GM23338 (cell line): ENCODE results near the gene SNX22.

Experiments
- CREB1 ChIP-seq: fragments of 250-450 bp; sonication (Bioruptor Pico); IDR thresholded peaks from 2 replicates; pipeline ENCODE4 v1.5.0; 2020; ENCODE audit warnings: low read depth, mild to moderate bottlenecking, moderate library complexity
- EZH2 ChIP-seq: fragments of 200-600 bp; sonication (generic); IDR thresholded peaks from one replicate; pipeline ENCODE4 v1.8.0; 2017; ENCODE audit warnings: antibody characterized with exemption, mild to moderate bottlenecking, low read depth; ENCODE audit not compliant: unreplicated experiment
- EZH2phosphoT487 ChIP-seq: fragments of 200-600 bp; sonication (generic); IDR thresholded peaks from one replicate; pipeline ENCODE4 v1.8.1; 2018; ENCODE audit warnings: antibody characterized with exemption; ENCODE audit not compliant: unreplicated experiment
- JUNB ChIP-seq: IDR thresholded peaks from one replicate; pipeline ENCODE4 v1.6.1; 2016; ENCODE audit warnings: antibody characterized with exemption; ENCODE audit not compliant: unreplicated experiment
- NANOG ChIP-seq: IDR thresholded peaks from 2 replicates; pipeline ENCODE4 v1.6.1; 2016; ENCODE audit warnings: antibody characterized with exemption, borderline replicate concordance
- POLR2AphosphoS5 ChIP-seq: IDR thresholded peaks from 2 replicates; pipeline ENCODE4 v1.6.1; 2016; ENCODE audit warnings: antibody characterized with exemption, low read depth
- STAT1 ChIP-seq: IDR thresholded peaks from one replicate; pipeline ENCODE4 v1.6.1; 2016; ENCODE audit warnings: antibody characterized with exemption; ENCODE audit not compliant: unreplicated experiment
- ZNF114 ChIP-seq: fragments of 250-450 bp; sonication (Bioruptor Pico); IDR thresholded peaks from 2 replicates; pipeline ENCODE4 v1.5.0; 2020; ENCODE audit warnings: mild to moderate bottlenecking, moderate library complexity
- TF ChIP-seq, protein P1 (sequence below), 2 experiments: fragments of 200-600 bp in 1 of 2; sonication (generic) in 1 of 2; conservative IDR thresholded peaks; 2 replicates each; pipeline versions ENCODE4 v1.5.1 to v1.6.1; 2016 to 2017; ENCODE audit warnings: antibody characterized with exemption in 2 of 2, low read depth in 2 of 2, mild to moderate bottlenecking in 2 of 2, moderate library complexity in 1 of 2
- TF ChIP-seq, protein P2 (sequence below): IDR thresholded peaks from one replicate; pipeline ENCODE4 v1.6.1; 2018; ENCODE audit warnings: antibody characterized with exemption; ENCODE audit not compliant: unreplicated experiment
- TF ChIP-seq, protein P3 (sequence below): IDR thresholded peaks from 2 replicates; pipeline ENCODE4 v1.6.1; 2016; ENCODE audit warnings: antibody characterized with exemption
- TF ChIP-seq, protein P4 (sequence below): fragments of 250-450 bp; sonication (Bioruptor Pico); IDR thresholded peaks from 2 replicates; pipeline ENCODE4 v1.5.0; 2020; ENCODE audit warnings: mild to moderate bottlenecking, moderate library complexity

- TF ChIP-seq EZH2 (no peak), ZNF114 (no peak), JUNB (no peak), POLR2AphosphoS5 (no peak), EZH2phosphoT487 (no peak), NANOG (no peak), CREB1 (CRISPR knock-in tag) (no peak), STAT1 (no peak)
- TF ChIP-seq, protein P1, sequence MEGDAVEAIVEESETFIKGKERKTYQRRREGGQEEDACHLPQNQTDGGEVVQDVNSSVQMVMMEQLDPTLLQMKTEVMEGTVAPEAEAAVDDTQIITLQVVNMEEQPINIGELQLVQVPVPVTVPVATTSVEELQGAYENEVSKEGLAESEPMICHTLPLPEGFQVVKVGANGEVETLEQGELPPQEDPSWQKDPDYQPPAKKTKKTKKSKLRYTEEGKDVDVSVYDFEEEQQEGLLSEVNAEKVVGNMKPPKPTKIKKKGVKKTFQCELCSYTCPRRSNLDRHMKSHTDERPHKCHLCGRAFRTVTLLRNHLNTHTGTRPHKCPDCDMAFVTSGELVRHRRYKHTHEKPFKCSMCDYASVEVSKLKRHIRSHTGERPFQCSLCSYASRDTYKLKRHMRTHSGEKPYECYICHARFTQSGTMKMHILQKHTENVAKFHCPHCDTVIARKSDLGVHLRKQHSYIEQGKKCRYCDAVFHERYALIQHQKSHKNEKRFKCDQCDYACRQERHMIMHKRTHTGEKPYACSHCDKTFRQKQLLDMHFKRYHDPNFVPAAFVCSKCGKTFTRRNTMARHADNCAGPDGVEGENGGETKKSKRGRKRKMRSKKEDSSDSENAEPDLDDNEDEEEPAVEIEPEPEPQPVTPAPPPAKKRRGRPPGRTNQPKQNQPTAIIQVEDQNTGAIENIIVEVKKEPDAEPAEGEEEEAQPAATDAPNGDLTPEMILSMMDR (conservative IDR thresholded peaks at IDR 0.05; ENCODE audit: low read depth in 2 of 2), result no peak
- TF ChIP-seq, protein P2, sequence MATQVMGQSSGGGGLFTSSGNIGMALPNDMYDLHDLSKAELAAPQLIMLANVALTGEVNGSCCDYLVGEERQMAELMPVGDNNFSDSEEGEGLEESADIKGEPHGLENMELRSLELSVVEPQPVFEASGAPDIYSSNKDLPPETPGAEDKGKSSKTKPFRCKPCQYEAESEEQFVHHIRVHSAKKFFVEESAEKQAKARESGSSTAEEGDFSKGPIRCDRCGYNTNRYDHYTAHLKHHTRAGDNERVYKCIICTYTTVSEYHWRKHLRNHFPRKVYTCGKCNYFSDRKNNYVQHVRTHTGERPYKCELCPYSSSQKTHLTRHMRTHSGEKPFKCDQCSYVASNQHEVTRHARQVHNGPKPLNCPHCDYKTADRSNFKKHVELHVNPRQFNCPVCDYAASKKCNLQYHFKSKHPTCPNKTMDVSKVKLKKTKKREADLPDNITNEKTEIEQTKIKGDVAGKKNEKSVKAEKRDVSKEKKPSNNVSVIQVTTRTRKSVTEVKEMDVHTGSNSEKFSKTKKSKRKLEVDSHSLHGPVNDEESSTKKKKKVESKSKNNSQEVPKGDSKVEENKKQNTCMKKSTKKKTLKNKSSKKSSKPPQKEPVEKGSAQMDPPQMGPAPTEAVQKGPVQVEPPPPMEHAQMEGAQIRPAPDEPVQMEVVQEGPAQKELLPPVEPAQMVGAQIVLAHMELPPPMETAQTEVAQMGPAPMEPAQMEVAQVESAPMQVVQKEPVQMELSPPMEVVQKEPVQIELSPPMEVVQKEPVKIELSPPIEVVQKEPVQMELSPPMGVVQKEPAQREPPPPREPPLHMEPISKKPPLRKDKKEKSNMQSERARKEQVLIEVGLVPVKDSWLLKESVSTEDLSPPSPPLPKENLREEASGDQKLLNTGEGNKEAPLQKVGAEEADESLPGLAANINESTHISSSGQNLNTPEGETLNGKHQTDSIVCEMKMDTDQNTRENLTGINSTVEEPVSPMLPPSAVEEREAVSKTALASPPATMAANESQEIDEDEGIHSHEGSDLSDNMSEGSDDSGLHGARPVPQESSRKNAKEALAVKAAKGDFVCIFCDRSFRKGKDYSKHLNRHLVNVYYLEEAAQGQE, result no peak
- TF ChIP-seq, protein P3, sequence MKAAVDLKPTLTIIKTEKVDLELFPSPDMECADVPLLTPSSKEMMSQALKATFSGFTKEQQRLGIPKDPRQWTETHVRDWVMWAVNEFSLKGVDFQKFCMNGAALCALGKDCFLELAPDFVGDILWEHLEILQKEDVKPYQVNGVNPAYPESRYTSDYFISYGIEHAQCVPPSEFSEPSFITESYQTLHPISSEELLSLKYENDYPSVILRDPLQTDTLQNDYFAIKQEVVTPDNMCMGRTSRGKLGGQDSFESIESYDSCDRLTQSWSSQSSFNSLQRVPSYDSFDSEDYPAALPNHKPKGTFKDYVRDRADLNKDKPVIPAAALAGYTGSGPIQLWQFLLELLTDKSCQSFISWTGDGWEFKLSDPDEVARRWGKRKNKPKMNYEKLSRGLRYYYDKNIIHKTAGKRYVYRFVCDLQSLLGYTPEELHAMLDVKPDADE, result no peak
- TF ChIP-seq, protein P4, sequence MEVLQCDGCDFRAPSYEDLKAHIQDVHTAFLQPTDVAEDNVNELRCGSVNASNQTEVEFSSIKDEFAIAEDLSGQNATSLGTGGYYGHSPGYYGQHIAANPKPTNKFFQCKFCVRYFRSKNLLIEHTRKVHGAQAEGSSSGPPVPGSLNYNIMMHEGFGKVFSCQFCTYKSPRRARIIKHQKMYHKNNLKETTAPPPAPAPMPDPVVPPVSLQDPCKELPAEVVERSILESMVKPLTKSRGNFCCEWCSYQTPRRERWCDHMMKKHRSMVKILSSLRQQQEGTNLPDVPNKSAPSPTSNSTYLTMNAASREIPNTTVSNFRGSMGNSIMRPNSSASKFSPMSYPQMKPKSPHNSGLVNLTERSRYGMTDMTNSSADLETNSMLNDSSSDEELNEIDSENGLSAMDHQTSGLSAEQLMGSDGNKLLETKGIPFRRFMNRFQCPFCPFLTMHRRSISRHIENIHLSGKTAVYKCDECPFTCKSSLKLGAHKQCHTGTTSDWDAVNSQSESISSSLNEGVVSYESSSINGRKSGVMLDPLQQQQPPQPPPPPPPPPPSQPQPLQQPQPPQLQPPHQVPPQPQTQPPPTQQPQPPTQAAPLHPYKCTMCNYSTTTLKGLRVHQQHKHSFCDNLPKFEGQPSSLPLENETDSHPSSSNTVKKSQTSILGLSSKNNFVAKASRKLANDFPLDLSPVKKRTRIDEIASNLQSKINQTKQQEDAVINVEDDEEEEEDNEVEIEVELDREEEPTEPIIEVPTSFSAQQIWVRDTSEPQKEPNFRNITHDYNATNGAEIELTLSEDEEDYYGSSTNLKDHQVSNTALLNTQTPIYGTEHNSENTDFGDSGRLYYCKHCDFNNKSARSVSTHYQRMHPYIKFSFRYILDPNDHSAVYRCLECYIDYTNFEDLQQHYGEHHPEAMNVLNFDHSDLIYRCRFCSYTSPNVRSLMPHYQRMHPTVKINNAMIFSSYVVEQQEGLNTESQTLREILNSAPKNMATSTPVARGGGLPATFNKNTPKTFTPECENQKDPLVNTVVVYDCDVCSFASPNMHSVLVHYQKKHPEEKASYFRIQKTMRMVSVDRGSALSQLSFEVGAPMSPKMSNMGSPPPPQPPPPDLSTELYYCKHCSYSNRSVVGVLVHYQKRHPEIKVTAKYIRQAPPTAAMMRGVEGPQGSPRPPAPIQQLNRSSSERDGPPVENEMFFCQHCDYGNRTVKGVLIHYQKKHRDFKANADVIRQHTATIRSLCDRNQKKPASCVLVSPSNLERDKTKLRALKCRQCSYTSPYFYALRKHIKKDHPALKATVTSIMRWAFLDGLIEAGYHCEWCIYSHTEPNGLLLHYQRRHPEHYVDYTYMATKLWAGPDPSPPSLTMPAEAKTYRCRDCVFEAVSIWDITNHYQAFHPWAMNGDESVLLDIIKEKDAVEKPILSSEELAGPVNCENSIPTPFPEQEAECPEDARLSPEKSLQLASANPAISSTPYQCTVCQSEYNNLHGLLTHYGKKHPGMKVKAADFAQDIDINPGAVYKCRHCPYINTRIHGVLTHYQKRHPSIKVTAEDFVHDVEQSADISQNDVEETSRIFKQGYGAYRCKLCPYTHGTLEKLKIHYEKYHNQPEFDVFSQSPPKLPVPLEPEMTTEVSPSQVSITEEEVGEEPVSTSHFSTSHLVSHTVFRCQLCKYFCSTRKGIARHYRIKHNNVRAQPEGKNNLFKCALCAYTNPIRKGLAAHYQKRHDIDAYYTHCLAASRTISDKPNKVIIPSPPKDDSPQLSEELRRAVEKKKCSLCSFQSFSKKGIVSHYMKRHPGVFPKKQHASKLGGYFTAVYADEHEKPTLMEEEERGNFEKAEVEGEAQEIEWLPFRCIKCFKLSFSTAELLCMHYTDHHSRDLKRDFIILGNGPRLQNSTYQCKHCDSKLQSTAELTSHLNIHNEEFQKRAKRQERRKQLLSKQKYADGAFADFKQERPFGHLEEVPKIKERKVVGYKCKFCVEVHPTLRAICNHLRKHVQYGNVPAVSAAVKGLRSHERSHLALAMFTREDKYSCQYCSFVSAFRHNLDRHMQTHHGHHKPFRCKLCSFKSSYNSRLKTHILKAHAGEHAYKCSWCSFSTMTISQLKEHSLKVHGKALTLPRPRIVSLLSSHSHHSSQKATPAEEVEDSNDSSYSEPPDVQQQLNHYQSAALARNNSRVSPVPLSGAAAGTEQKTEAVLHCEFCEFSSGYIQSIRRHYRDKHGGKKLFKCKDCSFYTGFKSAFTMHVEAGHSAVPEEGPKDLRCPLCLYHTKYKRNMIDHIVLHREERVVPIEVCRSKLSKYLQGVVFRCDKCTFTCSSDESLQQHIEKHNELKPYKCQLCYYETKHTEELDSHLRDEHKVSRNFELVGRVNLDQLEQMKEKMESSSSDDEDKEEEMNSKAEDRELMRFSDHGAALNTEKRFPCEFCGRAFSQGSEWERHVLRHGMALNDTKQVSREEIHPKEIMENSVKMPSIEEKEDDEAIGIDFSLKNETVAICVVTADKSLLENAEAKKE (CRISPR knock-in tag), result no peak
These were observed 3.4 kb upstream of the SNX22 start for GRCh38 chr15:64148168-64148567.
